GM18868 (cell line): ENCODE measurements around the gene KRT9.

Experiments
- ATAC-seq: cut with Tn5 transposase; IDR thresholded peaks from one replicate; pipeline ENCODE4 v1.9.1; 2021; ENCODE audit warnings: mild to moderate bottlenecking, moderate library complexity; ENCODE audit not compliant: unreplicated experiment

Gene KRT9

DNA sequence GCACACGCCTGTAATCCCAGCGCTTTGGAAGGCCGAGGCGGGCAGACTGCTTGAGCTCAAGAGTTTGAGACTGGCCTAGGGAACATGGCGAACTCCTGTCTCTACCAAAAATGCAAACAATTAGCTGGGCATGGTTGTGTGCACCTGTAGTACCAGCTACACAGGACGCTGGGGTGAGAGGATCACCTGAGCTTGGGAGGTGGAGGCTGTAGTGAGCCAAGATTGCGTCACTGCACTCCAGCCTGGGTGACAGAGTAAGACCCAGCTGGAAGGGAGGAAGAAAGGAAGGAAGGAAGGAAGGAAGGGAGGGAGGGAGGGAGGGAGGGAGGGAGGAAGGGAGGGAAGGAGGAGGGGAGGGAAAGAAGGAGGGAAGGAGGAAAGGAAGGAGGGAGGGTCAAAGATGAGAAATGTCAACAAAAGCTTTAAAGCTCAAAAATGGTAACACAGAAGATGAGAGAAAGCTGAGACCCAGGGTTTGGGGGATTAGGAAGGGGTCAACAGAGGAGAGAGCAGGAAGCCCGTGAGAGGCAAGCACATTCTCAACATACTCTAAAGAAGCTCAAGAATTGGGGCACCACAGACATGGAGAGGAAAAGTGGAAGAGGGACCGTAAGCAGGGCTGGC is 38.8 kb downstream of the KRT9 start:
- no peak for ATAC-seq

DNA sequence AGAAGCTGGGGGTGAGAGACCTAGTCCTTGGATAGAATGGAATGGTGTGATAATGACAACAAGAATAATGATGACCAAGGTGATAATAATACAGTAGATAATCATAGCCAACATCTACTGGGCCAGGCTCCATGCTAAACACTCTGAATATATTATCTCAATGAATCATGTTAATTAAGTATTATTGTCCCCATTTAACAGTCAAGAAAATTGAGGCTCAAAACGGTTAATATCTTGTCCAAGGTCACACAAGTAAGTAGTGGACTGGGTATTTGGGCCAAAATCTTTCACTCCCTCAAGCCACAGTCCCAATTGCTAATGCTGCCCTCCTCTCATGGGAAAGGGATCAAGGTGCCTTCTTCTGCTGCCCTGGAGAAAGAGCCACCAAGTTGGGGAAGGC is 39.9 kb downstream of the KRT9 start:
- ATAC-seq: no peak

DNA sequence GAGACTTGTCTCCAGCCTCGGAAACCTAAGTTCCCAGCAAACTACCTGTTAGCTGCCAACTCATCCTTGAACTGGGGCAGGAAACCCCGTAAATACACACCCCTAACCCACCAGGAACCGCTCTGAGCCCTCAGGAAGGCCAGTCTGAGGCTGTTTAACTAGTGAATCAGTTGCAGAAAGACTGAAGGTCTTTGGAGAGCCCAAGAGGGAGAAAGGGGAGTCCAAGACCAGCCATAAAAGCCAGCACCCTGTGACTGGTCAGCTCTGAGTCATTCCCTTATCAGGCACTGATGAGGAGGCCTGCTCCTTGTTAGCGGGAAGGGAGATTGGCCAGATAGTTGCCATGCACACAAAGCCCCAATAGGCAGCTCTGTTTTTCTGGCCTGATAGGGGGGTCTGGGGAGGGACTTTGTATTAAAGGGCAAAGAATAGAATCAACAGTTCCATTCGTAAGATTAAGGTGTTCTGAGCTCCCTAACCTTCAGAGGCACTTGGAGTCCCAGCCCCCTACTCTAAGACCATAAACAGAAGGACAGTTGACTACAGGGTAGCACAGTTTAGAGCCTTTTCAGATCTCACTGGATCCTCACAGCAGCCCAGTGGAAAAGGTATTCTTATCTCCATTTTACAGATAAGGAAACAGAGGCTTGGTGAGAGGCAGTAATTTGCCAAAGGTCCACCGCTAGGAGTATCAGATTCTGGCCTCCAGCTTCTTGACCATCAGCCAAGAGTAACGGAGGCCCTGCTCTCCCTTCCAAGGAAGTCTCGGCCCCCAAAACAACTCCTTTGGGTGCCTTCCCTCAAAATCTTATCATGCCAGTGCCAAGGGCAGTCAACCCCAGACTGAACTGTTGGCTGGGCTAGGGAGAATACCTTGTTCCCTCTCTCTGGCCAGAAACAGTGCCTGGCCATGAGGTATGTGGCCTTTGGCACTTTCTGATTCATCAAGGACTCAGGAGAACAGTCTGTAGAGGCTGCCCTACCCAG is 41.5 kb downstream of the KRT9 start:
- ATAC-seq: no peak

DNA sequence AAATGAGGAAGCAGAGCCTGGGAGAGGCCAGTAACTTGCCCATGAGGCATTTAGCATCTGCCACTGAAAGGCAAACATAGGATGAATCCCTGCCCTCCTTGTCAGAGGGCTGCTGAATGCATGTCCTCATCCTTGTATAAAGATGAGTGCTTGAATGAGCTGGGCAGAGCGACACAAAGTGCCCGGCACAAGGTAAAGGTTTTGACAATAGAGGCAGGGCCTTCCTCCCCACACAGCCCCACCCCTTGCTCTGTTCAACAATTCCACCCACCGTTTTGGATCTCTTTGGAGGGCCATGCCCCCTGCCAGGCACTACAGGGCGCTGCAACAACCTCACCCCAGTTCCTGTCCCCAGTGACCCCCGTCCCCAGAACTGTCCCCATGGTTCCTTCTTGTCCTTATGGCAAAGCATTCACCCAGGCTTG is 42.4 kb downstream of the KRT9 start:
- ATAC-seq: no peak

DNA sequence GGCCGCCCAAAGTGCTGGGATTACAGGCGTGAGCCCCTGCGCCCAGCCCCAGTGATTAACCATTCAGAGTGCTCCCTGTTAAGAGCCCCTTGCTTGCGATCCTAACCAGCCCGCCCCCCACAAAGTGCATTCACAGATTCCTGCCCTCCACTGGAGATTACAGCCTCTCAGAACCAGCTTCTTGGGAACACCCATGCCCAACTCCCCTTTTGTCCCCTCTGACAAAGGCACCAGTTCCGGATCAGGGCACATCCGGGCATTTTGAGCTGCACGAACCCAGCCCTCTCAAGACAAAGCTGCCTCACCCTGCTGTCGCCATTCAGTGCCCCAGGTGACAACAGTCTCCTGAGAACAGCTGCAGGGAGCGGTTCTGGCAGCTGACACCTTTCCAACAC is 42.9 kb downstream of the KRT9 start:
- no peak for ATAC-seq

DNA sequence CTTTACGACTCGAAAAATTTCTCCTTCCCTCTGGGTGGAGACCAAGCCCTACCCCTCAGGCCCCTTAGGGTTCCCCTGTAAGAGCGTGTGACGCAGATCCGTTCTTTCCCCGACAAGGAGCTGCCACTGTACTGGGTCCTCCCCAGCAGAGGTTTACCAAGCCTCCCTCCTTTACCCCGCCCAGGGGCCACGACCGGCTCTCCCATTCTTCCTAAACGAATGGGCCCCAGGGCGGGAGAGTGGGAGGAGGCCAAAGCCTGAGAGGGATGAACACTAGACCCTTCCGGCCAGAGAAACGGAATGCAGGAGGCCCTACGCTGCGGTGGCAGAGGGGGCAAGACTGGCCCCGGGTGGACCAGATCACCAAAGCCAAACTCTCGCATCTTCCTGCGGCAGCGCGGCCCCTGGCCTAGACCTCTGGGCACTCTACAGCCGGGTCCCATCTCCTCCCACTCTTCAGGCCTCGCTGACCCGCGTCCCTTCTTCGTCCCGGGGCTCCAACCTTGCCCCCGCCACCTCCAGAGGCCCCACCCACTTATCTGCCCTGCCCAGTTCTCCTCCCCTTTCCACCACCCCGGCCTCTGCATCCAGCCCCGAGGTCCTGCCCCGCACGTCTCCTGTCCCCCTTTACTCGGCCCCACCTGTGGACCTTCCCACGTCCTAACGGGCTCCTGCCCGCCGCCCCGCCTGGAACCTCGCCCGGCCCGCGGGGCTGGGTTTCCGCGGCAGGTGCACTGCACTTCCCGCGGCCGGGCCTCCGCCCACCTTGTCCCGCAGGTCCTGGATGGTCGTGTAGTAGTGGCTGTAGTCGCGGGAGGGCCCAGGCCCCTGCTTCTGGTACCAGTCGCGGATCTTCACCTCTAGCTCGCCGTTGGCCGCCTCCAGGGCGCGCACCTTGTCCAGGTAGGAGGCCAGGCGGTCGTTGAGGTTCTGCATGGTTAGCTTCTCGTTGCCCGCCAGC is 44.5 kb downstream of the KRT9 start:
- ATAC-seq: no peak

DNA sequence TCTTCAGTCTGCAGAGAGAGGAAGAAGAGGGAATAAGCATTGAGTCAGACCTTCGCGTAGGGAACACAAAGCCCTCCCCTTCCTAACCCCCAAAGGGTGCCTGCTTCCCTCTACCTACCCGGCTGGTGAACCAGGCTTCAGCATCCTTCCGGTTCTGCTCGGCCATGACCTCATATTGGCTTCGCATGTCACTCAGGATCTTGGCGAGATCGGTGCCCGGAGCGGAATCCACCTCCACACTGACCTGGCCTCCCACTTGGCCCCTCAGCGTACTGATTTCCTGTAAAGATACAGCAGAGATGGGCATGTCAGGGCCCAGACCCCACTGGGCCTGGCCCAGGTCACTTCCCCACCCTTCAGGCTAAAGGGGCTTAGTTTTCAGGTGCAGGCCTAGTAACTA is 47.6 kb downstream of the KRT9 start:
- no peak for ATAC-seq

DNA sequence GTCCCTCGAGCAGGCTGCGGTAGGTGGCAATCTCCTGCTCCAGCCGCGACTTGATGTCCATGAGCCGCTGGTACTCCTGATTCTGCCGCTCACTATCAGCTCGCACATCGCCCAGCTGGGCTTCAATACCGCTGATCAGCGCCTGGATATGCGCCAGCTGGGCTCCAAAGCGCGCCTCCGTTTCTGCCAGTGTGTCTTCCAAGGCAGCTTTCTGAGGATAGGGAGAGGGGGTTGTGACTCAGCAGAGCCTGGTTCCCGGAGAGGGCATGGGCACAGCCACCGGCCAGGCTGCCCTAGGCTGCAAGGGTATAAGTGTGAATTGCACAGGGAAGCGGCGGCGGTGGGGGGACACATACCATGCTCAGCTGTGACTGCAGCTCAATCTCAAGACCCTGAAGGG is 48.1 kb downstream of the KRT9 start:
- no peak for ATAC-seq

DNA sequence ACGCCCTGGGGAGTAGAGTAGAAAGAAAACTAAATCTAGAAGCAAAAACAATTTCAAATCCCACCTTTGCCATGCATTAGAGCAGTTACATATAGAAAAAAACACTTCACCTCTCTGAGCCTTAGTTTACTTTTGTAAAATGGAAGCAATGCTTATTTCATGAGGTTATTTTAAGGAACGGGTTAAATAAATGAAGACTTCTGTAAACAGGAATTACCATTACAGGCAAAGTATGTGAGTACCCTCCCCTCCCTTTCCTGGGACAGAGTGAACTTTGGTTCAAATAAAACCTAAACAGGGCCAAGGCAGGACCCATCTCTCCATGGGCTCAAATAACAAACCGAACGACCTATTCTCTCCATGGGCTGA is 48.6 kb downstream of the KRT9 start:
- no peak for ATAC-seq

DNA sequence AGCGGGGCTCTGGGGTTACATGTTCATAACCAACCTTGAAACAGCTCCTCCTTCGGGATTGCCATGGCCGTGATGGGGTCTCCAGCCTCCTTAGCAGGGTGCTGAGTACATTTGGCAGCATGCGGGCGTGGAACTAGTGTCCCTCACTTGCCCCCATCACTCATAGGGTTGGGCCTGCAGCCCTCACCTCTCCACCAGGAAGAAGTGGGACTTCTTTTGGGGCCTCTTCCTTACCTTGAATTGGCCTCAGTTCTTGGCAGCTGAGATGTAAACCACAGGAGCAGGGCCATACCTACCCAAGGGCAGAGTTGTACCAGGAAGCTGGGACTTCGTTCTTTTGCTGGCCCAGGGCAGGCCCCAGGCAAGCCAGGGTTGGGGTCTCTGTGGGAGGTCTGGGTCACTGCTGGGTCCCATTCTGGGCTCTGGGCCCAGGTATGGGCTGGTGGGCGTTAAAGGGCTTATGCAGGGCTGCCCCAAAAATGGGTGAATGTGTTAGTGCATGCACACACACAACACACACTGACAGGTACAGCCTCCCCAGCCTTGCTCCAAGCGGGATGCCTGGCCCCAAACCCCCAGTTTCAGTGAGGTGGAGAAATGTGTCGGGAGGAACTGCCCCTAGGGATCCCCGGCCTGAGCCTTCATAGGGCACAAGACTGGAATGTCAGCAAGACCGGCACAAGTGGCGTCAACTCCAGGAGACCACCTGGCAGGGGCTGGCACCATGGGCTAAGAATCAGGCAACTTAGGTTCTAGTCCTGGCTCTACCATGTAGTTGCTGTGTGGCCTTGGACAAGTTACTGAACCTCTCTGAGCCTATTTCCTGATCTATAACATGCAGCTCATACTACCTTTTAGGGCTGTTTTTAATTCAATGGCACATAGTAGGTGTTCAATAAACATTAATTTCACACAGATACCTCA is 49.3 kb downstream of the KRT9 start:
- ATAC-seq: no peak

DNA sequence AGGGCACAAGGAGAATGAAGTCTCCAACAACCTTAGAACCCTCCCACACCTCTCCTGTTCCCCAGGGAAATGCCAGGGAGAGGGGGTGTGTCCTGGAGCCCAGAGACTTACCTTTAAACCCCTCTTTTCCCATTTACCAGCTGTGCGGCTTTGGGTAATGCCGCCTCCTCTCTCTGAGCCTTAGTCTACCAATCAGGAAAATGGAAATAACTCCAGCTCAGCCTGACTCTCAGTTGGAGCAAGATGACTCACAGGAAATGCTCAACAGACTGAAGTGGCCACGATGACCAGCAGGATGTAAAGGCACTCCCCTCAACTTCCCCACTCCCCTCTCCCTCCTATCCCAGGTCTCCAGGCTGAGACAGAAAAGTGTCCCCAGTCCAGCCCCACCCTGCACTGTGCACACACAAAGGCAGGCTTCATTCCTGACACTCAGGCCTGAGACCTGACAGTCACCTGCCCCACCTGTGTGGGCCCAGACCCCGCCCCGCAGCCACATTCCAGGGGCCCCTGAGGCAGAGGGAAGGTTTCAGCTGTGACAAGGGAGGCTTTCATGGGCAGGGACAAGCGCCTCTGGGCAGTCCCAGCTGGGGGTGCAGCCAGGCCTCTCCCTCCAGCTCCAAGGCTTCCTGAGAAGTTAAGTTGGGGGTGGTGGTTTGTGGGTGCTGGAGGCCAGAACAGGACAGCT is 50.1 kb downstream of the KRT9 start:
- no peak for ATAC-seq

DNA sequence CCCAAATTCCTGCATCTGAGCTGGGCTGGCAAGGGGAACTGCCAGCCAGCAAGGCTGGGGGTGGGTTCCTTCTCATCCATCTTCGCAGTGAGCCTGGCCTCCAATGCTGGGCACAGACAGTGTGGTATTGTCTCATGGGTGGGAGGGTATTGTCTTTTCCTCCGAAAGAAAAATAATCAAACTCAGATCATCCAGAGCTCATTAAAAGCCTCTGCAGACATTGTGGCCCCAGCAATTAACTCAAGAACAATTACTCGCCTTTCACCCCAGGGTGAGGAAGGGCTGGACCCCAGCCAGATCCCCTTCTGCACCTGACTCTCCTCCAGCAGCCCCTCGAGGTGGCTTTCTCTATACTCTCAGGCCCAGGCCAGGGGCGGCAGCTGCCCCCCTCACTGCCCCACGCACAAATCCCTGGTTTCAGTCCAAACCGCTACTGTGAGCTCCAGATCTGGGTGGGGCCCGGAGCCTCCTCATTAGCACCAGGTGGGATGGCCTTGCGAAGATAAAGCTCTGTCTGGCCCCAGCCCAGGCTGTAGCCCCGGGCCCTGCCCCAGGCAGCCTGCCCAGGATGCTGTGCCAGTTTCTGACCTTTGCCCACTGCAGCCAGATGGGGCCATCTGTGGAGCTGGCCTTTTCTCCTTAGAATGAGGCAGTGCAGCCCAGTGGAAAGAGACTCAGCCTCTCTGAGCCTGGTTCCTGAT is 50.9 kb downstream of the KRT9 start:
- ATAC-seq: no peak

DNA sequence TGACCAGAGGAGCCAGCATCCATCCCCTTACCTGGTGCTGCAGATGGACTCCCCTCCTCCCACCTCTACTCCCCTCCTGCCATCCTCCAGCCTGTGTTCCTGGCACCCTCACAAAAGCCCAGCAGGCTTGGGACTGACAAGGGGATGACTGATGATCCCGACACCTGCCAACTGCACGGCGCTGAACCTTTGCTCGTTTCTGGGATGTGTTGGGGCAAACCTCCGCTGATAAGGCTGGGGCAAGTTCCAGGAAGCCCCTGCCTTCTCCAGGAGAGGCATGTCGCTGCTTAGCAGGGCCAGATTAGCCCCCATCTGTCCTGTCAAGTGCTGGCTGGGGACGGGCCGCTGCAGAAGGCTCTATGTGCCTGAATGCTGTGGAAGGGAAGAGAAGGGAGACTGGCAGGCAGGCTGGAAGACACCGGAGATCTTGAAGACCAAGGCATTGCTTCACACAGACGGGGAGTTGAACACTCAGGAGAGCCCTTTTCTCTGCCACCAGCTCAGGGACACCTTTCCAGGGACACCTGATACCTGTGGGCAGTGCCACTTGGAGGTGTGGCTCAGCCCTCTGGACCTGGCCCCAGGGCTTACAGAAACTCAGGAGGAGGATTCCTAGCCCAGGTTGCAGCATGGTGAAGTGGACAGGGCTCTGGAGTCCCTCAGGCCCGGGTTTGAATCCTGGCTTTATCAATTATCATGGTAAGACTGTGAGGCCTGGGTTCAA is 52.2 kb downstream of the KRT9 start:
- no peak for ATAC-seq

DNA sequence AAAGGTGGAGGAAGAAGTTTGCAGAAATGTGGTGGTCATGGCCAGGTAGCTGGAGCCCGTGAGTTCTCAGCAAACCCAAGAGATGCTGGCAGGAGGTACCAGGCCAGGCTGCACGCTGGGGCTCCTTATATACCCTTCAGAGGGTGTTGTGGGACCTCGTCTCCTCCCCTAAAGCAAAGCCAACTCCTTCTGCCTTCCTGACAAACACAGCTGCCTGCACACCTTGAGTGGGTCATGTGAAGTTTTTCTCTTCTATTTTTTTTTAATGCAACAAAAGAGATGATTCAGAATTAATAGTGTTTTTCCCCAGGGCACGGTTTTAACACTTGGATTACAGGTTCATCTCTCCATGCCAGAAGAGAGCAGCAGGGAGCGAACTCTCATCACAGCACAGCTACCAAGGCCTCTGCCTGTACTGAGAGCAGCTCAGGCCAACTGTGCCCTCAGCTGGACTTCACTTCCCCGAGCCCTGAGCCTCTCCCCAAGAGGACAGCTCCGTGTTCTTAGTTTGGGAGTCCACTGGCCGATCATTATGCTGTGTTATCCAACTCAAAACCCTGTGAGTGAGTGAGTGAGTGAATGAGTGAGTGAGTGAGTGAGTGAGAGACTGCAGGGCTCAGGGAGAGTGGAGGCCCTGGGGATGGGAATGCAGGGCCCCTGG is 52.9 kb downstream of the KRT9 start, which contains the start of gene KRT15:
Gene KRT15 (minus strand): TSS at position 102 of the 661 bp plus-strand sequence. CDS start 63 bp downstream, at position 39.
- no peak for ATAC-seq

DNA sequence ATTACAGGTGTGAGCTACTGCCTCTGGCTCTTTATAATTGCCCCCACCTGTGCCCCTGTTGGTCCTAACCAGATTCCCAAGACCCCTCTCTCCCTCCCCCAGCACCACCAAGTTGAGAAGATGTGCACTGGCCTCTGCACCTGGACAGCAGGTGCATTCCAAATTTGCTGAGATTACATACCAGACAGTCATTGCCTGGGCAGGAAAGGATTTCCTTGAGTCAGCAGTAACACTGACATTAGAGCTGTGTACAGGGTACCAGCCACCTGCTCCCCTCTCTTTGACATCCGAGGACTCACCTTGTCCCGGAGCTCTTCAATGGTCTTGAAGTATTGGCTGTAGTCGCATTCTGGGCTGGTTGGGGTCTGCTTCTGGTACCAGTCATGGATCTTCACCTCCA is 53.8 kb downstream of the KRT9 start:
- ATAC-seq: no peak

DNA sequence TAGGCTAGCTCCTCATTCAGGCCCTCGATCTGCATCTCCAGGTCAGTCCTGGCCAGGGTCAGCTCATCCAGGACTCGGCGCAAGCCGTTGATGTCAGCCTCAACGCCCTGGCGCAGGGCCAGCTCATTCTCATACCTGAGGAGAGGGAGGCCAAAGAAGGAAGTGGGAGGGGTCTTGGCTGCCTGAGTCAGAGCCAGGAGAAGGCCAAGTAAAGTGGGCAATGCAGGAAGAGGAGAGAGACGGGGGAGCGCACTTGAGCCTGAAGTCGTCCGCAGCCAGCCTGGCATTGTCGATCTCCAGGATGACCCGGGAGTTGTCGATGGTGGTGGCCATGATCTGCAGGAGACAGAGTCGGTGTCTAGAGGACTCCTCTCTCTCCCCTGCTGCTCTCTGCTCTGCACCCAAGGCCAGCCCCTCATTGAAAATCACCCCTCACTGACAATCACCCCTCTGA is 55.0 kb downstream of the KRT9 start:
- ATAC-seq: no peak

DNA sequence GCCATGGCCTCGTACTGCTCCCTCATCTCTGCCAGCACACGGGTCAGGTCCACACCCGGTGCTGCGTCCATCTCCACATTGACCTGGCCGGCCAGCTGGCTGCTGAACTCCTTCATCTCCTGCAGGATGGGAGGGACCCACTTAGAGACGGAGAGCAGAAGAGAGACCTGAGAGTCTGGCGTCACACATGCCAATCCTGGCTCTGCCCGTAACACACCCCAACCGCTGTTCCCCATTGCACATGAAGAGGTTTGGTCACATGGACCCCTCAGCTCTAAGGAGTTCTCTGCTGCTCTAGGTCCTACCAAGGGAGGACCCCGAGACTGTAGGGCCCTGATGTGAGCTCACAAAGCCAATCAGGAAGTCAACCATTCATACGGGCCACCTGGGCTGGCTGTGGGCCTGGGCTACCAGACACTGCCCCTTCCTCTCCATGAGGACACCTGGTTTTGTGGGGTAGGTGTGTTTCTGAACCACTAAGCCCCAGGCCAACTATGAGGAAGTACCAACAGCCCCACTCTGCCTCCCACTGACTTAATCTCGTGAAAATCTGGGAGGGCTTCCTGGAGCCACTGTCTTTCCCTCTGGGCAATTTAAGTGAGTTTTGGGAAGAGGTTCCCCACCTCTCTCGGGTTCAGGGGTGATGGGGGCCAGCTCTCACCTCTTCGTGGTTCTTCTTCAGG is 55.6 kb downstream of the KRT9 start:
- ATAC-seq: no peak
